ENCODE results near the gene PLCXD1.

GRCh38 chrX:257681-258289 is 23.4 kb upstream of the PLCXD1 start:
- TF ChIP-seq POLR2A (IDR thresholded peaks at IDR 0.05), result no peak
- no peak for TF ChIP-seq CTCF (IDR thresholded peaks at IDR 0.05 in 8 of 11, conservative IDR thresholded peaks at IDR 0.05 in 3 of 11)
- TF ChIP-seq POLR2AphosphoS5 (IDR thresholded peaks at IDR 0.05), result no peak

All from spleen (tissue), 7 donors.